GM19397 (cell line): Measurements from ENCODE around the gene LPAR1.
"Not testable (repeated sequence)": the region's sequence is repeated elsewhere in the genome, so short reads cannot be mapped to it uniquely, and the experiment has no call there.

Source experiments
- ATAC-seq: cut with Tn5 transposase; IDR thresholded peaks from one replicate; pipeline ENCODE4 v1.9.1; 2021; ENCODE audit warnings: mild to moderate bottlenecking, moderate library complexity; ENCODE audit not compliant: unreplicated experiment

LPAR1 gene

GRCh38 chr9:110830495-110830894, 207.8 kb downstream of the LPAR1 start:
- no peak for ATAC-seq

GRCh38 chr9:110828264-110828663, 210.0 kb downstream of the LPAR1 start:
- ATAC-seq = no peak

DNA sequence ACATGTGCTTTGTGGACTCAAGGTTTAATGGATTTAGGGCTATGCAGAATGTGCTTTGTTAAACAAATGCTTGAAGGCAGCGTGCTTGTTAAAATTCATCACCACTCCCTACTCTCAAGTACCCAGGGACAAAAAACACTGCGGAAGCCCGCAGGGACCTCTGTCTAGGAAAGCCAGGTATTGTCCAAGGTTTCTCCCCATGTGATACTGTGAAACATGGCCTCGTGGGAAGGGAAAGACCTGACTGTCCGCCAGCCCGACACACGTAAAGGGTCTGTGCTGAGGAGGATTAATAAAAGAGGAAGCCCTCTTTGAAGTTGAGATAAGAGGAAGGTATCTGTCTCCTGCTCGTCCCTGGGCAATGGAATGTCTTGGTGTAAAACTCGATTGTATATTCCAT, 211.9 kb downstream of the LPAR1 start:
- not testable (repeated sequence) for ATAC-seq

GRCh38 chr9:110825950-110826349, 212.3 kb downstream of the LPAR1 start:
- no peak for ATAC-seq

- ATAC-seq = not testable (repeated sequence)
Observed at GRCh38 chr9:110825129-110825528, 213.1 kb downstream of the LPAR1 start.
